CD1c-positive myeloid dendritic cell (primary cell): ENCODE data around the gene NANOS3.
A peak's percentile ranks its signal among the peaks of the same experiment; 100 is the strongest.

Source experiments
- DNase-seq: peaks from one replicate; pipeline ENCODE4 v3.0.0-alpha.2; 2016; ENCODE audit errors: extremely low spot score

The NANOS3 gene

GRCh38 chr19:13876834-13877233 is at the start of gene NANOS3:
NANOS3 (plus strand) TSS chr19:13877134; CDS start chr19:13877249, 115 bp downstream.
- DNase-seq: no peak

- no peak for DNase-seq
These were observed 49.3 kb upstream of the NANOS3 start for GRCh38 chr19:13827656-13828055.

- no peak for DNase-seq
These were observed 46.7 kb upstream of the NANOS3 start for GRCh38 chr19:13830114-13830740.

GRCh38 chr19:13830741-13831536 is 46.0 kb upstream of the NANOS3 start:
- no peak for DNase-seq

- DNase-seq: no peak
These were observed 45.1 kb upstream of the NANOS3 start for GRCh38 chr19:13831537-13832467.

GRCh38 chr19:13833330-13834243 is 43.3 kb upstream of the NANOS3 start:
- peak; percentile 88 for DNase-seq

- DNase-seq: no peak
These were observed 42.5 kb upstream of the NANOS3 start for GRCh38 chr19:13834244-13835069.

GRCh38 chr19:13835791-13836723 is 40.9 kb upstream of the NANOS3 start:
- peak; percentile 88 for DNase-seq

GRCh38 chr19:13838435-13839129 is 38.4 kb upstream of the NANOS3 start:
- DNase-seq: no peak

- peak; percentile 96 for DNase-seq
These were observed 37.6 kb upstream of the NANOS3 start for GRCh38 chr19:13839130-13839937.

GRCh38 chr19:13839938-13840304 is 37.0 kb upstream of the NANOS3 start:
- peak; percentile 90 for DNase-seq

GRCh38 chr19:13840305-13841085 is 36.4 kb upstream of the NANOS3 start:
- peak; percentile 87 for DNase-seq

- DNase-seq: peak; percentile 77
These were observed 35.6 kb upstream of the NANOS3 start for GRCh38 chr19:13841086-13841961.

GRCh38 chr19:13841962-13842290 is 35.0 kb upstream of the NANOS3 start:
- peak; percentile 57 for DNase-seq

GRCh38 chr19:13842291-13843103 is 34.4 kb upstream of the NANOS3 start:
- peak; percentile 88 for DNase-seq
